HCT116 (cell line): ENCODE results near the gene TRMT10C. TPM values are rescaled to one million over a fixed set of nuclear protein-coding genes. Genes with fewer than 3 reads are reported as not detected.

Experiments used
- ATAC-seq: fragments of 200-7000 bp; cut with Tn5 transposase; 2 replicates; pipeline ENCODE4 v1.9.1; 2020; ENCODE audit warnings: mild to moderate bottlenecking, moderate library complexity
- BruUV-seq: library from RNA; stranded (reverse); fragments of 400-500 nt; replicated peaks from 2 replicates; lab custom pipeline; 2021; lab: Mats Ljungman, UMichigan
- CTCF ChIA-PET: fragments of 300-600 bp; sonication (Branson Sonifier 250); formaldehyde crosslinking; loops from one replicate; lab custom pipeline; 2021; ENCODE audit warnings: antibody characterized with exemption; lab: Charles Lee
- POLR2A ChIA-PET: fragments of 300-600, 350-600 bp; sonication (Branson Sonifier 250); formaldehyde crosslinking; loops from one replicate; lab custom pipeline; 2021; ENCODE audit warnings: antibody characterized with exemption; lab: Charles Lee
- RAD21 ChIA-PET, 2 experiments: fragments of 300-600 bp; sonication (Branson Sonifier 250); formaldehyde crosslinking; loops; one replicate each; lab custom pipeline; 2023; ENCODE audit warnings: low total read pairs in 2 of 2; ENCODE audit not compliant: uncharacterized antibody in 2 of 2, unreplicated experiment in 2 of 2, low non-redundant PET in 1 of 2; lab: Charles Lee
- DNase-seq: peaks from one replicate; pipeline ENCODE4 v3.0.0-alpha.2; 2010; ENCODE audit warnings: low read depth, low spot score
- H2AFZ ChIP-seq: fragments of 200-600 bp; shearing (Covaris generic), sonication (generic); 2 replicates; pipeline ENCODE4 v1.6.1; 2017; ENCODE audit warnings: low read depth, mixed run types, mixed read lengths, antibody characterized with exemption, low read length; ENCODE audit not compliant: poor library complexity, severe bottlenecking
- H3K27ac ChIP-seq: 2 replicates; pipeline ENCODE4 v1.5.1; 2012; ENCODE audit warnings: low read depth, low read length
- H3K27me3 ChIP-seq: fragments of 200-600 bp; sonication (generic); 2 replicates; pipeline ENCODE4 v1.6.1; 2016; ENCODE audit warnings: mixed run types, low read length, mixed read lengths; ENCODE audit not compliant: insufficient read depth
- H3K36me3 ChIP-seq, 2 experiments: fragments of 200-500 bp in 1 of 2; fragments of 200-600 bp in 1 of 2; sonication (Bioruptor generic) in 1 of 2; sonication (generic) in 1 of 2; 2 replicates each; pipeline versions ENCODE4 v1.5.1 to v1.6.1; 2014 to 2016; ENCODE audit warnings: low read length in 2 of 2, inconsistent platforms in 1 of 2, mixed read lengths in 1 of 2, mixed run types in 1 of 2; ENCODE audit not compliant: insufficient read depth in 2 of 2, control insufficient read depth in 1 of 2
- H3K4me1 ChIP-seq, 2 experiments: fragments of 200-600 bp in 1 of 2; sonication (generic) in 1 of 2; 2 replicates each; pipeline versions ENCODE4 v1.5.1 to v1.6.1; 2012 to 2017; ENCODE audit warnings: low read length in 2 of 2, inconsistent platforms in 1 of 2, mild to moderate bottlenecking in 1 of 2, mixed read lengths in 1 of 2, mixed run types in 1 of 2, moderate library complexity in 1 of 2; ENCODE audit not compliant: insufficient read depth in 2 of 2, control insufficient read depth in 1 of 2
- H3K4me2 ChIP-seq: fragments of 200-600 bp; sonication (generic); 2 replicates; pipeline ENCODE4 v1.6.1; 2017; ENCODE audit warnings: mixed run types, low read length, mixed read lengths
- H3K4me3 ChIP-seq, 2 experiments: fragments of 200-600 bp in 1 of 2; sonication (generic) in 1 of 2; replicated peaks in 1 of 2; 2 replicates each; pipeline ENCODE4 v1.5.1; 2011 to 2016; ENCODE audit warnings: low read length in 2 of 2, control low read depth in 1 of 2, low read depth in 1 of 2, mild to moderate bottlenecking in 1 of 2, mixed read lengths in 1 of 2, mixed run types in 1 of 2
- H3K79me2 ChIP-seq: fragments of 200-600 bp; sonication (generic); 2 replicates; pipeline ENCODE4 v1.6.1; 2017; ENCODE audit warnings: mild to moderate bottlenecking, mixed run types, low read length, moderate library complexity, mixed read lengths; ENCODE audit not compliant: insufficient read depth
- H3K9ac ChIP-seq: fragments of 200-600 bp; sonication (generic); 2 replicates; pipeline ENCODE4 v1.6.1; 2016; ENCODE audit warnings: low read length, mixed read lengths
- H3K9me2 ChIP-seq: fragments of 200-600 bp; sonication (generic), shearing (Covaris generic); 2 replicates; pipeline ENCODE4 v1.6.1; 2017; ENCODE audit warnings: mixed run types, mild to moderate bottlenecking, moderate library complexity; ENCODE audit not compliant: insufficient read depth
- H3K9me3 ChIP-seq, 2 experiments: fragments of 200-500 bp in 1 of 2; fragments of 200-600 bp in 1 of 2; sonication (Bioruptor generic) in 1 of 2; sonication (generic) in 1 of 2; 2 replicates each; pipeline ENCODE4 v1.6.1; 2014 to 2017; ENCODE audit warnings: low read length in 2 of 2, mixed read lengths in 2 of 2, inconsistent platforms in 1 of 2, low read depth in 1 of 2, mild to moderate bottlenecking in 1 of 2, mixed run types in 1 of 2, moderate library complexity in 1 of 2; ENCODE audit not compliant: control insufficient read depth in 1 of 2, insufficient read depth in 1 of 2
- H4K20me1 ChIP-seq: fragments of 200-600 bp; sonication (generic), shearing (Covaris generic); 2 replicates; pipeline ENCODE4 v1.6.1; 2017; ENCODE audit warnings: mixed run types, mild to moderate bottlenecking, moderate library complexity; ENCODE audit not compliant: insufficient read depth
- CEBPB ChIP-seq: IDR thresholded peaks from 2 replicates; pipeline ENCODE4 v1.6.1; 2012; ENCODE audit warnings: low read depth
- EGR1 ChIP-seq: IDR thresholded peaks from 2 replicates; pipeline ENCODE4 v1.6.1; 2012; ENCODE audit warnings: low read depth
- FOSL1 ChIP-seq: IDR thresholded peaks from 2 replicates; pipeline ENCODE4 v1.6.1; 2012; ENCODE audit warnings: low read depth
- POLR2AphosphoS5 ChIP-seq: IDR thresholded peaks from 2 replicates; pipeline ENCODE4 v1.6.1; 2011; ENCODE audit warnings: mild to moderate bottlenecking, low read depth, low read length, moderate library complexity
- SIN3A ChIP-seq: IDR thresholded peaks from 2 replicates; pipeline ENCODE4 v1.6.1; 2012; ENCODE audit warnings: low read depth
- SRF ChIP-seq: IDR thresholded peaks from 2 replicates; pipeline ENCODE4 v1.6.1; 2012; ENCODE audit warnings: low read depth
- TCF7L2 ChIP-seq: IDR thresholded peaks from 2 replicates; pipeline ENCODE4 v1.7.0; 2011; ENCODE audit warnings: borderline replicate concordance, inconsistent platforms; ENCODE audit not compliant: insufficient read depth, insufficient read length; ENCODE audit errors: extremely low read depth
- YY1 ChIP-seq: IDR thresholded peaks from 2 replicates; pipeline ENCODE4 v1.6.1; 2011; ENCODE audit warnings: low read length, low read depth, moderate library complexity, mild to moderate bottlenecking; ENCODE audit not compliant: insufficient replicate concordance; ENCODE audit errors: extremely low read depth
- ZFX ChIP-seq: fragments of 450-650 bp; IDR thresholded peaks from 2 replicates; pipeline ENCODE4 v1.6.1; 2017
- ZNF274 ChIP-seq: fragments of 200-500 bp; sonication (Bioruptor generic); IDR thresholded peaks from 2 replicates; pipeline ENCODE4 v1.6.1; 2014; ENCODE audit warnings: mild to moderate bottlenecking, low read depth, low read length, inconsistent platforms
- intact Hi-C: fragments of 100-400 bp; cut with micrococcal nuclease; formaldehyde crosslinking; loops from 2 replicates; pipeline ENCODE4 v1.10.0; 2022
- total RNA-seq: library from RNA; stranded (reverse); gene quantifications from one replicate; pipeline ENCODE4 v1.2.1, GENCODE V29; 2021; ENCODE audit not compliant: unreplicated experiment
- TF ChIP-seq, protein P1 (sequence below): IDR thresholded peaks from 2 replicates; pipeline ENCODE4 v1.6.1; 2011; ENCODE audit warnings: mild to moderate bottlenecking, low read length, moderate library complexity; ENCODE audit not compliant: insufficient replicate concordance; ENCODE audit errors: extremely low read depth

Gene TRMT10C
- total RNA-seq, 1 experiment from 2014 or later: 36.4 TPM

- Histone ChIP-seq H3K9me3 (no peaks in the 10 kb centered on the region), H3K27ac (no peak overlapping the region), H3K4me3 (no peak overlapping the region), H2AFZ (no peak overlapping the region), H3K36me3 (no peaks in the 10 kb centered on the region), H3K79me2 (no peaks in the 10 kb centered on the region), H3K27me3 (no peaks in the 10 kb centered on the region), H3K9ac (no peak overlapping the region), H3K4me1 (no peaks in the 10 kb centered on the region), H4K20me1 (no peaks in the 10 kb centered on the region), H3K9me2 (no peaks in the 10 kb centered on the region), H3K4me2 (no peak overlapping the region)
- ATAC-seq (no peak), DNase-seq (no peak)
- BruUV-seq: no TSS peak
- ChIA-PET POLR2A (no interaction called here), RAD21 (no interaction called here), CTCF (no interaction called here)
- intact Hi-C loops: no loop called here
- TF ChIP-seq POLR2AphosphoS5 (no peak), FOSL1 (no peak), YY1 (no peak), SIN3A (no peak), SRF (no peak), EGR1 (no peak), ZNF274 (no peak), TCF7L2 (no peak), ZFX (no peak), CEBPB (no peak)
- TF ChIP-seq, protein P1, sequence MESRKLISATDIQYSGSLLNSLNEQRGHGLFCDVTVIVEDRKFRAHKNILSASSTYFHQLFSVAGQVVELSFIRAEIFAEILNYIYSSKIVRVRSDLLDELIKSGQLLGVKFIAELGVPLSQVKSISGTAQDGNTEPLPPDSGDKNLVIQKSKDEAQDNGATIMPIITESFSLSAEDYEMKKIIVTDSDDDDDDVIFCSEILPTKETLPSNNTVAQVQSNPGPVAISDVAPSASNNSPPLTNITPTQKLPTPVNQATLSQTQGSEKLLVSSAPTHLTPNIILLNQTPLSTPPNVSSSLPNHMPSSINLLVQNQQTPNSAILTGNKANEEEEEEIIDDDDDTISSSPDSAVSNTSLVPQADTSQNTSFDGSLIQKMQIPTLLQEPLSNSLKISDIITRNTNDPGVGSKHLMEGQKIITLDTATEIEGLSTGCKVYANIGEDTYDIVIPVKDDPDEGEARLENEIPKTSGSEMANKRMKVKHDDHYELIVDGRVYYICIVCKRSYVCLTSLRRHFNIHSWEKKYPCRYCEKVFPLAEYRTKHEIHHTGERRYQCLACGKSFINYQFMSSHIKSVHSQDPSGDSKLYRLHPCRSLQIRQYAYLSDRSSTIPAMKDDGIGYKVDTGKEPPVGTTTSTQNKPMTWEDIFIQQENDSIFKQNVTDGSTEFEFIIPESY: no peak
These were observed 26.4 kb upstream of the TRMT10C start for GRCh38 chr3:101535221-101535620.
